Esophagus muscularis mucosa (tissue), 4 donors: ENCODE results near the gene PDE1A.

Experiments
- EP300 ChIP-seq: sonication (generic); formaldehyde crosslinking; IDR thresholded peaks from one replicate; pipeline ENCODE4 v1.6.1; 2017; ENCODE audit warnings: antibody characterized with exemption
- POLR2A ChIP-seq: fragments of 450-650 bp; IDR thresholded peaks from one replicate; pipeline ENCODE4 v1.6.1; 2017; ENCODE audit warnings: antibody characterized with exemption, moderate library complexity, mild to moderate bottlenecking, low read depth
- POLR2AphosphoS5 ChIP-seq, 2 donors: sonication (generic); formaldehyde crosslinking; IDR thresholded peaks; one replicate each; pipeline ENCODE4 v1.6.1; 2017; ENCODE audit warnings: antibody characterized with exemption in 2 of 2
- TF ChIP-seq, protein P1 (sequence below), 3 experiments: fragments of 200-600 bp in 2 of 3; fragments of 450-650 bp in 1 of 3; sonication (generic) in 2 of 3; IDR thresholded peaks; one replicate each; pipeline ENCODE4 v1.5.1; 2017 to 2019; ENCODE audit warnings: antibody characterized with exemption in 3 of 3, mild to moderate bottlenecking in 2 of 3, moderate library complexity in 1 of 3

DNA sequence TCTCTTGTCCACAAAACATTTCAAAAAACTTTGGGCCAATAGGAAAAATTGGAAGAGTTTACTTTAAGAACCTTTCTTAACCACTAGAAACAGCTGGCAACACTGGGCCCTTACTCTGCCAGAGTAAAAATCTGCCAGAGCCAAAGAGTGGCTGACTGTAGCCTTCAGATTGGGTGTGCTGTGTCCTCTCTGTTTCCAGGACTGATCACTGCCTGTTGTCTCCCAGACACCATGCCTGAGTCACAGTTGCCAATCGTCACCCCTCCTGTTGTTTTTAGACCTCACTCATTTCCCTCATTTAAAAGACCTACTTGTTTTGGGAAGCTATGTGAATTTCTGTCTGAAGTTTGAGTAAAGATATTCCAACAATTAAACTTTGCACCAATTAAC is 282.1 kb downstream of the PDE1A start:
- TF ChIP-seq, protein P1, sequence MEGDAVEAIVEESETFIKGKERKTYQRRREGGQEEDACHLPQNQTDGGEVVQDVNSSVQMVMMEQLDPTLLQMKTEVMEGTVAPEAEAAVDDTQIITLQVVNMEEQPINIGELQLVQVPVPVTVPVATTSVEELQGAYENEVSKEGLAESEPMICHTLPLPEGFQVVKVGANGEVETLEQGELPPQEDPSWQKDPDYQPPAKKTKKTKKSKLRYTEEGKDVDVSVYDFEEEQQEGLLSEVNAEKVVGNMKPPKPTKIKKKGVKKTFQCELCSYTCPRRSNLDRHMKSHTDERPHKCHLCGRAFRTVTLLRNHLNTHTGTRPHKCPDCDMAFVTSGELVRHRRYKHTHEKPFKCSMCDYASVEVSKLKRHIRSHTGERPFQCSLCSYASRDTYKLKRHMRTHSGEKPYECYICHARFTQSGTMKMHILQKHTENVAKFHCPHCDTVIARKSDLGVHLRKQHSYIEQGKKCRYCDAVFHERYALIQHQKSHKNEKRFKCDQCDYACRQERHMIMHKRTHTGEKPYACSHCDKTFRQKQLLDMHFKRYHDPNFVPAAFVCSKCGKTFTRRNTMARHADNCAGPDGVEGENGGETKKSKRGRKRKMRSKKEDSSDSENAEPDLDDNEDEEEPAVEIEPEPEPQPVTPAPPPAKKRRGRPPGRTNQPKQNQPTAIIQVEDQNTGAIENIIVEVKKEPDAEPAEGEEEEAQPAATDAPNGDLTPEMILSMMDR (IDR thresholded peaks at IDR 0.05), result no peak
- TF ChIP-seq POLR2A (no peak), POLR2AphosphoS5 (IDR thresholded peaks at IDR 0.05) (no peak), EP300 (no peak)
